ENCODE measurements around the gene HGS.

HGS gene

DNA sequence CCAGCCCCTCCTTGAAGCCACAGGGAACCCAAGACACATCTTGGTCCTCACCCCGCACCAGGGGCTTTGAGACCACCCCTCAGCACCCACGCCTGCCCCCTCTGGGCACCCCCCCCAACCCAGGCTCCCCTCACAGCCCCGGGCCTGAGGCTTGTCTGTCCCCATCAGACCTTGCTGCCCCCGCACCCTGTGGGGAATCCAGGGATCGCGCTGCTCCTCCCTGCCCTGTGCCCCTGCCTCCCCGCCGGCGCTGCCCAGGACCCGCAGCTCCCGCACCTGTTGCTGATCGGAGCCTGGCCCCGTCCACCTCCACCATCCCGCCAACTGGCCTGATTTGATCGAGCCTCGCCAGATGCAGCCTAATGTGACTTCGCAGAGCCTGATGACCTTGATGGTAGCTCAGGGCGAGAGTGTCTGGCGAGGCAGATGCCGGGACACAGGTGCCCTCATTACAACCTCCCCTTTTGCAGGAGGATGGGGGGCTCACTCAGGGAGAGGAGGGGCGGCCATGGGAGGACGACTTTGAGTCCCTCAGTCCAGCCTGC lies 57.3 kb downstream of the HGS start:
- no peak for DNase-seq (ENCODE audit: low read depth)
- TF ChIP-seq CTCF (IDR thresholded peaks at IDR 0.05; ENCODE audit: low read depth, low read length, missing control alignments): no peak

DNA sequence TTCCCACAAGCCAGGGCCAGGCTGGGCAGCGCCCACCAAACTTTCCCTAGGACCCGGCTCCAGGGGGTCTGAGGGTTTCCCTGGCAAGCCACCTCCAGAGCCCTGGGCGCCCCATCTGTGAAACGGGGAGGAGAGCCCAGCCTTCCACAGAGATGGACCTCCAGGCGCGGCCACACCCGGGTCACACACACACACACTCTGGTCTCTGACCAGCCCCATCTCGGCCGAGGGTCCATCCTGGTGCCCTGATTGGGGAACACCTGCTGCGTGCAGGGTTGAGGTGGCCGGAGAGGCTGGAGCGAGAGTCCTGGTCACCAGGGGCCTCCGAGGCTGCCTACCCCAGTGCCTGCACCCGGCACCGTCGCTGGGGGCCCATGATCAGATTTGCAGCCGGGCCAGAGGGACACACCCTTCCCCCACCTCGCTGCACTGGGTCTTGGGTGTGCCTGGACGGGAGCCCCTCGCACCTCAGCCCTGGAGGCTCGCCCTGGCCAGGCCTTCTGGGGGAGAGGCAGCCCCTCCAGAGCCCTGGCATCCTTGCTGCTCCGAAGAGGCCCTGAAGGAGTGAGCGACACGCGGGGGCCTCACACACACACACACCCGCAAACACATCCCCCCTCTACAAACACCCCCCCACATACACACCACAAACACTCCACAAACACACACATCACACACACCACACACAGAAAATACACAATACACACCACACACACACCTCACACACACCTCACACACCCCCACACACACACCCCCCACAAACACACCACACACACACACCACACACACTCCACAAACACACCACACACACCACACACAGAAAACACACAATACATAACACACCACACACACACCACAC lies 58.0 kb downstream of the HGS start:
- TF ChIP-seq CTCF (IDR thresholded peaks at IDR 0.05; ENCODE audit: low read depth, low read length, missing control alignments): no peak
- DNase-seq (ENCODE audit: low read depth): no peak
- H3K4me3 ChIP-seq (ENCODE audit: low read depth, low read length): no peak overlapping the region

More for the DNA sequence above, 57.3 kb downstream of the HGS start:
- no peak overlapping the region for H3K4me3 ChIP-seq (ENCODE audit: low read depth, low read length)

All from GM12864 (cell line).